Measurements from ENCODE around the gene HCST.

The HCST gene

GRCh38 chr19:35879770-35880317, 22.5 kb upstream of the HCST start:
- no peak overlapping the region for H3K4me3 ChIP-seq (ENCODE audit: low read depth, low read length)
- TF ChIP-seq CTCF (IDR thresholded peaks at IDR 0.05; ENCODE audit: borderline replicate concordance, insufficient read depth, low read depth, low read length): no peak

GRCh38 chr19:35882114-35882832, 20.1 kb upstream of the HCST start:
- H3K4me3 ChIP-seq (ENCODE audit: low read depth, low read length): no peak overlapping the region
- TF ChIP-seq CTCF (IDR thresholded peaks at IDR 0.05; ENCODE audit: borderline replicate concordance, insufficient read depth, low read depth, low read length): peak; percentile 32; the same call in 1 of the 2 replicates

GRCh38 chr19:35883882-35884281, 18.4 kb upstream of the HCST start:
- TF ChIP-seq CTCF (IDR thresholded peaks at IDR 0.05; ENCODE audit: borderline replicate concordance, insufficient read depth, low read depth, low read length): no peak
- H3K4me3 ChIP-seq (ENCODE audit: low read depth, low read length): no peak overlapping the region

- TF ChIP-seq CTCF (IDR thresholded peaks at IDR 0.05; ENCODE audit: borderline replicate concordance, insufficient read depth, low read depth, low read length): no peak
- no peak overlapping the region for H3K4me3 ChIP-seq (ENCODE audit: low read depth, low read length)
Measured at GRCh38 chr19:35885225-35885738, 17.0 kb upstream of the HCST start.

- no peak for TF ChIP-seq CTCF (IDR thresholded peaks at IDR 0.05; ENCODE audit: borderline replicate concordance, insufficient read depth, low read depth, low read length)
- no peak overlapping the region for H3K4me3 ChIP-seq (ENCODE audit: low read depth, low read length)
Measured at GRCh38 chr19:35885904-35886303, 16.4 kb upstream of the HCST start.

- no peak for TF ChIP-seq CTCF (IDR thresholded peaks at IDR 0.05; ENCODE audit: borderline replicate concordance, insufficient read depth, low read depth, low read length)
- no peak overlapping the region for H3K4me3 ChIP-seq (ENCODE audit: low read depth, low read length)
Measured at GRCh38 chr19:35887197-35887596, 15.1 kb upstream of the HCST start.

- TF ChIP-seq CTCF (IDR thresholded peaks at IDR 0.05; ENCODE audit: borderline replicate concordance, insufficient read depth, low read depth, low read length): no peak
- H3K4me3 ChIP-seq (ENCODE audit: low read depth, low read length): no peak overlapping the region
Measured at GRCh38 chr19:35888398-35888797, 13.9 kb upstream of the HCST start.
